NCI-H1417 (cell line): ENCODE data around the gene FLT4.

Source experiments
- DNase-seq, 3 experiments: peaks; one replicate each; lab custom pipeline; 2025; lab: John Stamatoyannopoulos, UW

The FLT4 gene

DNA sequence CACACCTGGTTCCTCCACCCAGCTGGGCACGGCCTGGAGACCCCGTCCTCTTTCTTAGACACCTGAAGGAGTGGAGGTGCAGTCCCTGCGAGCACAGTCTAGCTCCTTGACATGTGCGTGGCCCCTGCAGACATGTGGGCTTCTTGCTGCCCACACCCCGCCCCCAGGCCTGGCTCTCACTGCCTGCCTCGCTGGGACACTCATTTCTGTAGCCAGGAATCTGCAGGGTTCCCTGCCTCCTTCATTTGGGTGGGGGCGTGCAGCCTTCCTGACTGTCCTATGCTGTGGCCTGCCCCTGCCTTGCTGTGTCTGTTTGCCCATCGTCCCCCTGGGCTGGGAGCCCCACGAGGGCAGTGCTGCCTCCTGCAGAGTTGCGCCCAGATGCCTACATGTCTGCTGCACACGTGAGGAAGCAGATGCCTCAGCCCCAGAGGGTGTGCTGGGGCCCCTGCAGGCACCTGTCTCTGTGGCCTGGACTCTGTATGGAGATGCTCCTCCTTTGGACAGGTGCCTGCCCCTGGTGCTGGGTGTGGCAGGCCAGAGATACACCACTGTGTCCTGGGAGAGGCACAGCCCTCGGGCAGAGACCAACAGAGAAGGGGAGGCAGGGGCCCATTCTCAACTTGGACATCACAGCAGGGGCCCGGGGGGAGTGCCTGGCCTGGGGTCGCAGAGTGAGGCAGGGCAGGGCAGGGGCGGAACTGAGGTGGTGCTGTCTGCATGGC is 22.6 kb downstream of the FLT4 start:
- no peak for DNase-seq

DNA sequence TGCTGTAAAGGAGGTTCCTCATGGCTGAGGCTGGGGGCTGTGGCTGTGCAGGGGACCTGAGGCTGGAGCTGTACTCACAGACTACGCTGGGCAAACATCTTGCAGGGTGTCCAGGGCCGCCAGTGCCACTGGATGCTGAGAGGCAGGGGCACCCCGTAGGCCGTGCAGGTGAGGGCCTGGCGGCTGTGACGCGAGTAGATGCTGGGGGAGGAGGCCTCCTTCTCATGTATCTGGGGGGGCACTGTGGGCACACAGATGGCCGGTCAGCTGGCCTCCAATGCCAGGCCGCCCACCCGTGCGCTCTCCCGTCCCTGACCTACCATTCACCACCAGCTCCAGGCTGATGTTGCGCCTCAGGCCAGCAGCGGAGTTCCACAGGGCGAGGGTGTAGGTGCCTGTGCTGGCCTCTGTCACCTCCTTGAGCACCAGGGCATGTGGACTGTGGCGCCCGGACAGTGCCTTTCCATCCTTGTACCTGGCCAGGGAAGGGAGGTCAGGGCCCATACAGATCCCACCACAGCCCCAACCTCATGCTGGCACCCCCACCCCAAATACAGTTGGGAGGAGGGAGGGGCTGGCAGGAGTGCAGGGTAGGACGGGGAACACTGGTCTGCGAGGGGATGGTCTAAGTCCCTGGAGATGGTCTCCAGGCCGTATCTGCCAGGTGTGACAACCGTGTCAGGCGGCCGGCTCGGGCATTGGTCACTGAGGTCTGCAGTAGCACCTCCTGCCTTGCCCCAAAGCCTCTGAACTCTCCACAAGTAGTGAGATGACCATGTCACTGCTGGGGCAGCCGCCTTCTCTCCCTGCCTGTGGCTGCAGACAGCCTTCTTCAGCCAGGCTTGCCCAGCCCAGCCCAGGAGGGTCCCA is 23.4 kb downstream of the FLT4 start:
- no peak for DNase-seq

GRCh38 chr5:180625125-180625790 is 24.1 kb downstream of the FLT4 start:
- no peak for DNase-seq

DNA sequence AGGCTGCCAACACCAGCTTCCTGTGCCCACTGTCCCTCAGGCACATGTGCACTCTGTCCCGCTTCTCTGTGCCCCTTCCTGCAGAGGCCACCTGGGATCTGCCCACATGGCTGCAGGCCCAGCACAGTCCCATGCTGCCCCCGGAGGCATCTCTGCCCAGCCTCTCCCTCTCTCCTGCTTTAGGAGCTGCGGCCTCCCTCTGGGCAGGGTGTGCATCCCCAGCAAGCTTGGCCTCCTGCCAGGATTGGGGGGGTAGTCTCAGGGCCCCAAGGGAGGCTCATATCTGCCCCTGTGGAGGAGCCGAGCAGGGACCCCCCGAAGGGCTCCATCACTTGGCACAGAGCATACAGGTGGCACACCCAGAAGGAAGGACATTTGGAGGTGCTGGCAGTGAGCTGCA is 24.8 kb downstream of the FLT4 start:
- no peak for DNase-seq

DNA sequence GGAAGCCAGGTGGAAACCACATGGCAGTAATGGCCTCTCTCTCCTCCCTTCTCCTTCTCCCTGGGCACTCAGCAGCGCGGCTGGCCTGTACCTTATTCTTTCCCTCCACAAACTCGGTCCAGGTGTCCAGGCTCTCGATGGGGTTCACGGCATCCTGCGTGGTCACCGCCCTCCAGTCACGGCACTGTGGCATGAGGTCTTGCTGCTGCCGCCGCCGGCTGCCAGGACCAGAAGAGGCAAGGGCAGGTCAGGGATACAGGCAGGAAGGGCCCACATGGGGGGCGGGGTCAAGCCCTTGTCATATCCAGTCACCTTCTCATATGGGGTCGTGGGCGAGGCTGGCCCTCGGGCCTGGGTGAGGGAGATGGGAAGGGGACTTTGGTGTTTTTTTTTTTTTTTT is 25.6 kb downstream of the FLT4 start:
- no peak for DNase-seq

DNA sequence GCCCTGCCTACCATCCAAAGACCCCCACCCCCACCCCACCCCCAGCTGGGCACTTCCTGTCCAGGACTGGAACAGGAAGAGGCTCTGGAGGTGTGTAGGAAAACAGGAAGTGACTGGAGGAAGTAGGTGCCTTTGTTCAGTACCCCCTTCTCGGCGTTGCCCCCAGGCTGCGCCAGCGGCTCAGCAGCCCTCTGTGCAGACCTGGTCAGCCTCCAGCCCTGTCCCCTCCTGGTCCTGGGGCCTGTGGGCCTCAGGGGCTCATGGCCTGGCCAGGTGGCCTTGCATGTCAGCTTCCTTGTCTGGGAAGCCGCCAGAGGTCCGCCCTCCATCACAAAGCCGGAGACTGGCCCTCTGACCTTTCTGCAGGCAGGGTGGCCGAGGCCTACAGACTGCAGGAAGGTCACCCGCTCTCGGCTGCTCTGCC is 26.0 kb downstream of the FLT4 start:
- DNase-seq: no peak

DNA sequence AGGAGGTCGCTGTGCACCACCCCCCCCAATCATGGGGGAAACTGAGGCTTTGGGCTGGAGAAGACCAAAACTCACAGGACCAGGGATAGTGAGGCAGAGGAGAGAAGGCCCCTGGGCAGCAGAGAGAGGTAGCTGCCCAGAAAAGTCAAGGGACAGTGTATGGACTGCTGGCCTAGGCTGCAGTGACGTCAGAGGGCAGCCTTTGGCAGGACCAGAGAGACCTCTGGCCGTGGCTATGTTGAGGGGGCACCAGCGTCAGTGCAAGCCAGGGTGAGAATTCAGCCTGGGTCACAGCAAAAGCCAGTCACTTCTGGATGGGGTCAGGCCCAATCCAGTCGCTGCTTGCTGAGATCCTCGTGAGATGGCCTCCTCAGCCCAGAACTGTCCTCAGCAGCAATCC is 26.5 kb downstream of the FLT4 start:
- no peak for DNase-seq

DNA sequence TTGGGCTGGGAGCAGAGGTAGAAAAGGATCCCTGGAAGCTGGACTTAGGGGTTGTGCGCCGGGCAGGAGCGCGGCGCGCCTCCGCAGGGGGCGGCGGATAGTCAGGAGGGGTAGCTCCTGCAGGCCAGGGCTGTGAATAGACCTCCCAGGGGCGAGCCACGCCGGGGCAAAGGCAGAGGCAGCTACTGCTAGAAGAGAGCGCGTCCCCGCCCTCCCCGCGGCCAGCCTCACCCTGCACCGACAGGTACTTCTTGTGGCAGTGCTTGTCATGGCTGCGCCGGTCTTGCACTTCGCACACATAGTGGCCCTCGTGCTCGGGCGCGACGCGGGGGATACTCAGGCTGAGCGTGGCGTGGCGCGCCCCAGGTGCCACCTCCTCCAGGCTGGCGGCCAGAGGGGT is 28.1 kb downstream of the FLT4 start:
- no peak for DNase-seq

DNA sequence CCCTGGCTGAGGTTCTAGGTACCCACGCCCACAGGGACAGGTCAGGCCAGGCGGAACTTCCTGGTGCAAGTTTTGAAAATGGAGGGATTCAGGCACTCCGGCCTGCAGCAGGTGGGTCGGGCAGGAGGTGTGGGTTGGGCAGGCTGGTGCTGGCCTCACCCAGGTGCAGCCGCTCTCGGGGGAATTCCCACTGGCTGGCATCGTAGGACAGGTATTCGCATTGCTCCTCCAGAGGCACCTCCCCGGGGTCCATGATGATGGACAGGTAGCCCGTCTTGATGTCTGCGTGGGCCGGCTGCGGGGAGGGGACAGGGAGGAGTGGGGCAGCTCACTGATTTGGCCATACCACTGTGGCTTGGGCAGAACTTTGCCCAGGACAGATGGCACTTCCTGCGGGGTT is 29.4 kb downstream of the FLT4 start:
- DNase-seq: no peak

DNA sequence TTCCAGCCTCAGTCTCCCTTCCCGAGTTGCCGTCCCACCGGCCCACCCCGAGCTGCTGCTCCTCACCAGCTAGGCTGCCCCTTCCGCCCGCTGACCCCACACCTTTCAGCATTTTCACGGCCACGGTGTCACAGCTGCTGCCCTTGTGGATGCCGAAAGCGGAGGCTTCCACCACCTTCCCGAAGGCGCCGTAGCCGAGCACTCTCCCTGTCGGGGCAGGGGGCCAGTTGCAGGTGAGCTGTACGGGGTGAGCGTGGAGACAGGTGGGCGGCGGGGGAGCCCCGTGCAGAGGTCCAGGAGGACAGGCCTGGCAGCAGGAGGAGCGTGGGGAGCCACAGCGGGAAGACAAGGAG is 29.9 kb downstream of the FLT4 start:
- no peak for DNase-seq

DNA sequence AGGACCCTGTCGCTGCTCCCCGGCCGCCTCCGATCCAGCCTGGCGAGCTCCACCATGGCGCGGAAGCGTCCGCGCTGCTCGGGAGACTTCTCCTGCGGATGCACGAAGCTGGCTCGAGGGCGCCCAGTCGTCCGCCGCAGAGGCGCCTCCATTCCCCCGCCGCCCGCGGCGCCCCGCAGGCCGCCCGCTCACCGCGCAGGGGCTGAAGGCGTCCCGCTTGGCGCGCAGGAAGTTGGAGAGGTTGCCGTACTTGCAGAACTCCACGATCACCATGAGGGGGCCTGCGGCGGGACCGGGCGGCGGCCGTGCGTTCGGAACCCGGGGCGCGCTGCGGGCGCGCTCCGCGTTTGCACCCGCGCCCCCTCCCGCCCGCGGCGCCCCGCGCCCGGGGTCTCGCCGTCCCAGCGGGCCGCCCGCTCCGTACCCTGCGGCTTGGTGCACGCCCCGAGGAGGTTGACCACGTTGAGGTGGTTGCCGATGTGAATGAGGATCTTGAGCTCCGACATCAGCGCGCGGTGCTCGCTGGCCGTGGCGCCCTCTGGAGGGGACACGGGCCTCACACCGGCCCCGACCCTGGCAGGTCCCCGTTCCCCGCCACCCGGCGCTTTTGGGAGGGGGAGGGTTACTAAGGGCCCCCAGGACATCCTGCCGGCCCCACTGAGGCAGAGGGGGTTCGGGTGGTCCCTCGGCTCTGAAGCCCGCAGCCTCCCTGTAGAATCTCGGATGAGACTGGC is 30.4 kb downstream of the FLT4 start:
- peak in 1 of 3 experiments; percentile 20 for DNase-seq

DNA sequence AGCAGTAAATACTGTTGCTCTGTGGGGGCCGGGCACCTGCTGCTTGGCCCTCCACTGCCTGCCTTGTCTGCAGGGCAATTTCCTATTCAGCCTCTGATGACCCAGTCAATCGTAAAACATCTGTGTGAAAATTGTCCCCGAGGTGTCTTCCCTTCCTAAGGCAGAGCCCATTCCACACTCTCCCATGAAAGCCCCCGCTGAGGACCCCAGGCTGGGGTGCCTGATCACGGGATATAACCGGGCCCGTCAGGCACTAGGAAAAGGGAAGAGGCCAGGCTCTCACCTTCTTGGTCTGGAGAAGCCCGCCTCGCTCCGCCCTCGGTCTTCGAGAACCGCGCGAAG is 30.9 kb downstream of the FLT4 start:
- DNase-seq: no peak

- DNase-seq: no peak
These were observed 35.6 kb downstream of the FLT4 start for GRCh38 chr5:180613814-180614188.

DNA sequence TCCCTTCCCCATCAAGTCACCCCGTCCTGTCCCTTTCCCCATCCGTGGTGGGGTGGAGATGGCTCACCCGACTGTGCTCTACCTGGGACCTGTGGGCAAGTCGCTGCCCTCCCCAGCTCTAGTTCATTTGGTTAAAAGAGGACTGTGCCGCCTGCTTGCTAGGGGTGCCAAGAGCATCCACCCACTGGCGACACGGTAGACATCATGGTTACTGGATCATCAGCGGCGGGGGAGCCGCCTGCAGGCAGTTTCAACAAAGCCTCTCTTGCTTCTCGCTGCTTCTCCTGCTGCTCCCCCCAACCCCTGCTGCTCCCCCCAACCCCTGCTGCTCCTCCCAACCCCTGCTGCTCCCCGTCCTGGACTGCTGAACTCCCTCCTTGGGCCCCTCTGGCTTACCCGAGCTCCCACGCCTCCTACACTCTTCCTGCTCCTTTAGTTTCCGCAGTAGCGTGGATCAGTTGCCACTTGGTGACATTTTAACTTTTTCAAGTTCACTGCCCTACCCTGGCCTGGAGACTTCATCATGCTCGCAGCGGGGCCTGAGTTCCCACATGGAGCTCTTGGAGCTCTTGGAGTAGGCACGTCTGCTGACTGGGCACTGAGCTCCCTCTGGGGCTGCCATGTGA is 36.1 kb downstream of the FLT4 start:
- no peak for DNase-seq

DNA sequence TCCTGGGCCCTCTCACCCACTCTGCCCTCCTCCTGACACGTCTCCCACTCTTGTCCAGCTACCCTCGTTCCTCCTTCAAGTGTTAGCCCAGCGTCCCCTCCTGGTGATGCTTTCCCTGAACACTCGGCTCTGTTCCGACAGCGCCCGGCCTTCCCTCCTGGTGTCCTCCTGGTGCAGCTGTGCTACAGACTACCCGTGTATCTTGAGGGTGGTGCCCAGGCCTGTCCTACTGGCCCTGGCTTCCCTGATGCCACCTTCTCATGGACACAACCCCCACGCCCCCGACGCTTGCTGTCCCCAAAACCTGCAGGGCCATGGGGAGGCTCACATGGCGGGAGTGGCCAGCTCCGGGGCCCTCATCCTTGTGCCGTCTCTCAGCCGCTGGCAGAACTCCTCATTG is 36.7 kb downstream of the FLT4 start:
- DNase-seq: no peak

DNA sequence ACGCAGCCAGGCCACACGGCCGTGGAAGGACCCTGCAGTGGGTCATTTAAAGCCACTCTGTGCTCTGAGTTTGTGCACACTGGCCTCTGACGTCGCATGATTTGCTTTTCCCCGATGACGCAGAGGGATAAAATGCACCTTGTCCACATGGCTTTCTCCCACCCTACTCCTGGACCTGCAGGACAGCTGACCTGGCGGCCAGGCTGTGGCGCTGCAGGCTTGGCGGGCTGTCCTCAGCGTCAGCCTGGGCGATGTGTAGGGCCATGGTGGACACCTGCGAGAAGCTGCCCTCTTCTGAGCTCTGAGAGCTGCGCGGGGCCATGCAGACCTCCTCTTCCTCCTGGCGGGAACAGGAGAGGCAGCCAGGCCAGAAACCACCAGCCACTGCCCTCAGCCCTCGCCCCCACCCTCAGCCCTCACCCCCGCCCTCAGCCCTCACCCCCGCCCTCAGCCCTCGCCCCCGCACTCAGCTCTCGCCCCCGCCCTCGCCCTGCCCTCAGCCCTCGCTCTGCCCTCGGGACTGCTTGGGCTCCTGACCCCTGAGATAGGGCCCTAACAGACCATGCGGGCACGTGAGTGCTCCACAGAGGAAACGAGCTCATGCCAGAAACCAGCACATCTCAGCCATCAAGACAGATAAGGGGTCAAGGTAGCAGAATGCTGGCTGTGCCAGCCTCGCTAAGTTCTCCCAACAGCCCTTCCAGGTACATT is 38.1 kb downstream of the FLT4 start:
- peak in 1 of 3 experiments; percentile 10 for DNase-seq

- no peak for DNase-seq
These were observed 39.4 kb downstream of the FLT4 start for GRCh38 chr5:180609817-180610550.

DNA sequence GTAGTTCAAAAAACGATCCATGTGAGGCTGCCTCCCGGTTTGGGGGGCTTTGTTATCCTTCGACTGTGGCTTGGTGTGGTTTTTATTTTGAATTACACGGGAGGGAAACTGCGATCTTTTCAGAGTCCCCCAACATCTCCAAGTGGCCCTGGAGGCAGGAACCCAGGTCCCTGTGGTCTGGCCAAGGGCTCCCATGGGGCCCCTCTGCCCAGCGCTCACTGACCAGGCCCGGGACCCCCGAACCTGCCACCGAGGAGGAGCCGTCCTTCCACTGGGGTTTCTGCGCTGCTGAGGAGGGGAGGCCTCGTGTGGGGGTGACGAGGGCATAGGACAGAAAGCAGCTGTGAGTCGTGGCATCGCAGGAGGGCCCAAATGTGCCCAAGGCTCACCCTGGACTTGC is 40.0 kb downstream of the FLT4 start:
- DNase-seq: no peak

GRCh38 chr5:180608572-180609310 is 40.7 kb downstream of the FLT4 start:
- DNase-seq: no peak
